Caco-2 (cell line): ENCODE data around the gene PHGDH. TPM values are rescaled to one million over a fixed set of nuclear protein-coding genes. Genes with fewer than 3 reads are reported as not detected.

Experiments
- BruUV-seq: library from RNA; stranded (reverse); fragments of 400-500 nt; replicated peaks from 2 replicates; lab custom pipeline; 2021; lab: Mats Ljungman, UMichigan
- CTCF ChIA-PET: fragments of 300-600 bp; sonication (Branson Sonifier 250); formaldehyde crosslinking; loops from one replicate; lab custom pipeline; 2022; ENCODE audit warnings: antibody characterized with exemption; lab: Charles Lee
- POLR2A ChIA-PET: fragments of 300-600 bp; sonication (Branson Sonifier 250); formaldehyde crosslinking; loops from one replicate; lab custom pipeline; 2022; ENCODE audit warnings: antibody characterized with exemption; lab: Charles Lee
- DNase-seq, 2 experiments: peaks; one replicate each; pipeline versions ENCODE4 v3.0.0 to v3.0.0-alpha.2; 2020 to 2022
- H3K27me3 ChIP-seq: replicated peaks from 2 replicates; pipeline ENCODE4 v1.6.0; 2011; ENCODE audit warnings: low read length; ENCODE audit not compliant: control insufficient read depth, insufficient read depth
- H3K36me3 ChIP-seq: 2 replicates; pipeline ENCODE4 v1.5.1; 2011; ENCODE audit warnings: low read length; ENCODE audit not compliant: control insufficient read depth, insufficient read depth
- H3K4me1 ChIP-seq: fragments of 250-450 bp; sonication (Bioruptor Pico); 2 replicates; pipeline ENCODE4 v1.5.1; 2020; ENCODE audit warnings: mild to moderate bottlenecking
- H3K4me3 ChIP-seq: 2 replicates; pipeline ENCODE4 v1.5.1; 2011; ENCODE audit warnings: low read depth, mild to moderate bottlenecking, control low read depth, low read length
- H3K9me3 ChIP-seq: fragments of 250-450 bp; sonication (Bioruptor Pico); 2 replicates; pipeline ENCODE4 v1.5.1; 2020; ENCODE audit warnings: mild to moderate bottlenecking, moderate library complexity
- H3K27ac Mint-ChIP-seq: one replicate; pipeline ENCODE4 v1.8.0; 2022; ENCODE audit warnings: mixed read lengths; ENCODE audit not compliant: unreplicated experiment
- H3K27me3 Mint-ChIP-seq: one replicate; pipeline ENCODE4 v1.8.0; 2022; ENCODE audit warnings: mixed read lengths; ENCODE audit not compliant: insufficient read depth, unreplicated experiment
- H3K36me3 Mint-ChIP-seq: one replicate; pipeline ENCODE4 v1.8.0; 2022; ENCODE audit warnings: mild to moderate bottlenecking, mixed read lengths; ENCODE audit not compliant: insufficient read depth, unreplicated experiment
- H3K4me1 Mint-ChIP-seq: one replicate; pipeline ENCODE4 v1.8.0; 2022; ENCODE audit warnings: low read depth, mixed read lengths; ENCODE audit not compliant: unreplicated experiment
- H3K4me3 Mint-ChIP-seq: one replicate; pipeline ENCODE4 v1.8.0; 2022; ENCODE audit warnings: mild to moderate bottlenecking, moderate library complexity, mixed read lengths; ENCODE audit not compliant: unreplicated experiment
- H3K9me3 Mint-ChIP-seq: one replicate; pipeline ENCODE4 v1.8.0; 2022; ENCODE audit warnings: mixed read lengths; ENCODE audit not compliant: unreplicated experiment
- CTCF ChIP-seq, 2 experiments: fragments of 200-600 bp in 1 of 2; IDR thresholded peaks; 1 replicate in 1 of 2; 2 replicates in 1 of 2; pipeline versions ENCODE4 v1.5.1 to v1.8.0; 2011 to 2022; ENCODE audit warnings: antibody characterized with exemption in 1 of 2, control low read depth in 1 of 2, inconsistent platforms in 1 of 2, low read depth in 1 of 2, low read length in 1 of 2, mild to moderate bottlenecking in 1 of 2, moderate library complexity in 1 of 2; ENCODE audit not compliant: insufficient read depth in 1 of 2, severe bottlenecking in 1 of 2, unreplicated experiment in 1 of 2
- intact Hi-C: fragments of 100-400 bp; cut with micrococcal nuclease; formaldehyde crosslinking; loops from one replicate; pipeline ENCODE4 v1.10.0; 2022; ENCODE audit not compliant: unreplicated experiment
- total RNA-seq: library from RNA; stranded (reverse); gene quantifications from 2 replicates; pipeline ENCODE4 v1.2.3, GENCODE V29; 2022

The PHGDH gene
- total RNA-seq, 1 experiment from 2014 or later = 410 TPM

DNA sequence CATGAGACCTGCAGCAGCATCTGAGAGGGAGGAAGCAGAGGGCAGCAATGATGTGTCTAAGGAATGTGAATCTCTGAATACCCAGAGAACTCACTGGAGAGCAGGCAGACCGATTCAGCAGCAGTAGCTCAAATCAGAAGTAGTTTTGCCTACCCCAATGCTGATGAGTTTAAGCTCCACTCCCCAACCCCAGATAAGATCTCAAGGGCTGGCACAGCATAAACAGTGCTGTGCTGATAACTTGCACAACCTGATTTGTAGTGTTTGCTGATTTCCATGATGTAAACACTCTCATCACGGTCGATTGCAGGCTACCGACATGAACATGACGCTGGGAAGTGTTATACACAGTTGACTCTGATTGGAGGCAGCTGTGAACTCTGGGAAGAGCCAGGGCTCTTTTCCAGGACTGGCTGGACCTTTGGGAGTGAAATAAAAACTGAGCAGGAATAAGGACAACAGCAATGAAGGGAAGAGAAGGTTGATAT is 68.2 kb downstream of the PHGDH start:
- Mint-ChIP-seq H3K36me3 (peaks cover 6% of the 10 kb centered on the region), H3K27ac (peak overlapping the region; percentile 80), H3K4me1 (peaks cover 48% of the 10 kb centered on the region), H3K27me3 (no peaks in the 10 kb centered on the region), H3K4me3 (peak overlapping the region; percentile 61), H3K9me3 (no peaks in the 10 kb centered on the region)
- BruUV-seq = no TSS peak
- TF ChIP-seq CTCF (IDR thresholded peaks at IDR 0.05; ENCODE audit: insufficient read depth in 1 of 2, low read depth in 1 of 2, low read length in 1 of 2, severe bottlenecking in 1 of 2, unreplicated experiment in 1 of 2) = no peak
- no peaks in the 10 kb centered on the region for H3K9me3 ChIP-seq
- no peaks in the 10 kb centered on the region for H3K27me3 ChIP-seq
- peaks cover 56% of the 10 kb centered on the region for H3K4me1 ChIP-seq
- CTCF ChIA-PET = interaction anchor here (1.6 kb wide), 1 partner anchor 29 kb away, joined by 3 read pairs; no protein-coding TSS in a partner anchor
- H3K4me3 ChIP-seq = no peak overlapping the region
- intact Hi-C loops = no loop called here
- POLR2A ChIA-PET = no interaction called here
- H3K36me3 ChIP-seq = no peaks in the 10 kb centered on the region
- DNase-seq = no peak

GRCh38 chr1:119781434-119782210 is 69.9 kb downstream of the PHGDH start:
- peaks cover 46% of the 10 kb centered on the region for H3K4me1 Mint-ChIP-seq
- TF ChIP-seq CTCF (IDR thresholded peaks at IDR 0.05; ENCODE audit: insufficient read depth in 1 of 2, low read depth in 1 of 2, low read length in 1 of 2, severe bottlenecking in 1 of 2, unreplicated experiment in 1 of 2) = no peak
- no peaks in the 10 kb centered on the region for H3K36me3 ChIP-seq
- no peaks in the 10 kb centered on the region for H3K27me3 Mint-ChIP-seq
- H3K36me3 Mint-ChIP-seq = peaks cover 6% of the 10 kb centered on the region
- ChIA-PET POLR2A (no interaction called here), CTCF (no interaction called here)
- H3K4me1 ChIP-seq = peaks cover 42% of the 10 kb centered on the region
- H3K4me3 ChIP-seq = no peak overlapping the region
- no peaks in the 10 kb centered on the region for H3K9me3 Mint-ChIP-seq
- no peaks in the 10 kb centered on the region for H3K27me3 ChIP-seq
- no TSS peak for BruUV-seq
- DNase-seq = no peak
- no peaks in the 10 kb centered on the region for H3K9me3 ChIP-seq
- no peak overlapping the region for H3K4me3 Mint-ChIP-seq
- intact Hi-C loops = no loop called here
- H3K27ac Mint-ChIP-seq = peak overlapping the region; percentile 17

GRCh38 chr1:119782631-119783325 is 71.0 kb downstream of the PHGDH start:
- no peak for DNase-seq
- Histone ChIP-seq H3K36me3 (no peaks in the 10 kb centered on the region), H3K27me3 (no peaks in the 10 kb centered on the region), H3K4me3 (no peak overlapping the region), H3K9me3 (no peaks in the 10 kb centered on the region), H3K4me1 (peaks cover 43% of the 10 kb centered on the region)
- TF ChIP-seq CTCF (IDR thresholded peaks at IDR 0.05; ENCODE audit: insufficient read depth in 1 of 2, low read depth in 1 of 2, low read length in 1 of 2, severe bottlenecking in 1 of 2, unreplicated experiment in 1 of 2) = no peak
- H3K27me3 Mint-ChIP-seq = no peaks in the 10 kb centered on the region
- H3K9me3 Mint-ChIP-seq = no peaks in the 10 kb centered on the region
- POLR2A ChIA-PET = no interaction called here
- peaks cover 43% of the 10 kb centered on the region for H3K4me1 Mint-ChIP-seq
- BruUV-seq = no TSS peak
- intact Hi-C loops = loop anchor here (1.0 kb wide), 1 partner anchor 37 kb away; no protein-coding TSS in a partner anchor
- CTCF ChIA-PET = interaction anchor here (1.5 kb wide), 1 partner anchor 26 kb away, joined by 4 read pairs; no protein-coding TSS in a partner anchor
- H3K4me3 Mint-ChIP-seq = no peak overlapping the region
- H3K27ac Mint-ChIP-seq = peak overlapping the region; percentile 17
- H3K36me3 Mint-ChIP-seq = peaks cover 6% of the 10 kb centered on the region
